T-helper 9 cell (primary cell): ENCODE data around the gene GP1BB.
A peak's percentile ranks its signal among the peaks of the same experiment; 100 is the strongest.
"Not testable (repeated sequence)": the region's sequence is repeated elsewhere in the genome, so short reads cannot be mapped to it uniquely, and the experiment has no call there.

Source experiments
- DNase-seq: peaks from one replicate; pipeline ENCODE4 v3.0.0-alpha.2; 2020

GP1BB gene

DNA sequence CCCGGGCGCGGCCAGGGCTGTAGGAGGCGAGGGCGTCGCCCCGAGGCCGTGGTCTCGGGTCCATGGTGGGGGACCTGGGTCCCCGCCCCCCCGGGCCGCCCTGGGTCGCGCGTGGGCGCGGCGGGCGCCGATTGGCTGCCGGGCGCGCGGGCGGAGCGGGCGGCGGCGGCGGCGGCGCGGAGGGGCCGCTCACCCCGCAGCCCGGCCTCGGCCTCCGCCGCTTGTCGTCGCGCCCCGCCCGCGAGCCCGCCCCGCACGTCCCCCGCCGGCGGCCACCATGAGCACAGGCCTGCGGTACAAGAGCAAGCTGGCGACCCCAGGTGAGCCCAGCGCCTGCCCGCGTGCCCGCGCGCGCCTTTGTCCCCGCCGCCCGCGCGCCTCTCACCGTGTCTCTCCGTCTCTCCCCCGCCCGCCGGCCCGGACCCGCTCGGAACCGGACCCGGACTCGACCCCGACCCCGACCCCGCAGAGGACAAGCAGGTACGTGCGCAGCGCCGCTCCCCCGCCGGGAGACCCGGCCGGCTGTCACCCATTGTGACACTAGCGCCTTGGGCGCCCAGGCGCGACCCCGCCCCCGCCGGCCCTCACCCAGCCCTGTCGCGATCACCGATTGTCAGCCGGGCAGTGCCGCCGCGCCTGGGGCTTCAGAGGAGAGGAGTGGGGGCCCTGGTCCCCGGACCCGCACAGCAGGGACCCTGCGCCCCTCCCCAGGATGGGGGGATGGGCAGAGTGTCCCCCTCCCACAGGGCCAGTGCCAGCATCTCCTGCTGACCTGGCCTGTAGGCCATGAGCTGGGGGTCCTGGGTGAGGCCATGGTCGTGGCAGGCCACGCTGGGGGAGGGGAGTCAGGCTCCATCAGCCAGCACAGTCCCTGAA is 8.8 kb upstream of the GP1BB start, which contains the start of gene SEPTIN5:
TSS of gene SEPTIN5 (plus strand) at position 192 of the 876 bp plus-strand sequence. CDS start at position 278, 86 bp downstream.
- DNase-seq = no peak

DNA sequence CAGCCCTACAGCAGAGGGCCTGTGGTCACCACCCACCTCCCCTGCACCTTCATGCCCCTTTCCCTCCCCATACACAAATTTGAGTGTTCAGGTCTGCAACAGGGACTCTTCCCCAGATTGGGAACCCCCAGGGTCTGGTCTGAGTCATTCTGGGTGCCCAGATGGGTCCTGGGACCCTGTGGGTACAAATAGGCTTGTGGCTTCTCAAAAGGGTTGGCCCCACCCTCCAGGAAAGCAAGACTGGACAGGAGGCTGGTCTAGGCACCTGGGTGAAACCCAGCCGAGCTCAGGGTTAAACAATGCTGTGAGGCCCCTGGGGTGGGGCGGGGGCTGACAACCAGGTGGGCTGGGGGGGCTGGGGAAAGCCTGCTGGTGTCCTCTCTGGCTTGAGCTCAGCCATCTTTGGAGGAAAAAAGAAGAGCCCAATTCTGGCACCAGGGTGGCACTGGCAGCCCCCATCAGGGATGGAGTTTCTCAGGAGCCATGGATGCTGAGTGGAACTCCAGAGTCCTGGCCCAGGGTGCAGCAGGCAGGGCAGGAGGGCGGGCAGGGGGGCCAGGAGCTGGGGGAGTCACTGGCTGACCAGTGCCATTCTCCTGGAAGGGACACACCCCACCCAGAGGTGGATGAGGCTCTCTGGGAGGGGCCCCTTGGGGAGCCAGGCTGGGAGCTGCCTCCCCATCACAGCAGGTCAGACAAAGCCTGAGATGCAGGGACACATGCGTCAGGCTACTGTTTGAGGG is 8.0 kb upstream of the GP1BB start:
- DNase-seq = no peak

DNA sequence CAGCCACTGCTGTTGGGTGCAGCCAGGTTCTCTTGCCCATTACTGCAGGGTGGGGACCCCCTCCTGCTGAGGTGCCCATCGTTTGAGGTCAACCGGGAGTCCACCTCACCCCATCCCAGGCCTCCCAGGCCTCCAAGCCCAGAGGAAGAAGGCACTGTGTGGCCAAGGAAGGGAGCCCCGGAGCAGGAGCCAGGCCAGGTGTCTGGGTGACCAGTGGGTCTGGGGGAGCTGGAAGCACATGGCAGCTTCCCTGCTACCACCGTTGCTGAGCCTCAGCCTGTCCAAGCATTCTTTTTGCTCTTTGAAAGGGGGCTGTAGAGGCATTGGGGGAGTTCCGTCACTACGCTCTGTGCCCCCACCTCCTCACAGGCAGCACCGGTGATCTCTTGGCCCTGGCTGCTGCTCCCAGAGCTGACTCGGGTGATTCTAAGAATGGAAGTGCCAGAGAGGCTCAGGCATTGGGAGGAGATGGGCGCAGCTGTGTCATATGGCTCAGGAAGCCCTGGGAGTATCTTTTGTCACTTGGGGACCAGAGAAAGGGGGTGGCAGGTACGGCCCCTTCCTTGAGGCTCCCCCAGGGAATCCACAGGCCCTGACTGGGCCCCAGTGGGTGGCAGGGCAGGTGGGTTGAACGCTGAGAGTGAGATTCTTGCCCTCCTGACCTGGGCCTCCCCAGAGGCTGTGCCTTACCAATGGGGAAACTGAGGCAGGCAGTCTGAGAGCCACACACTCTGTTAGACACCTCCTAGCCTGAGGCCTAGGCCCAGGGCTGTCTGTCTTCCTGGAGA is 7.1 kb upstream of the GP1BB start:
- no peak for DNase-seq

DNA sequence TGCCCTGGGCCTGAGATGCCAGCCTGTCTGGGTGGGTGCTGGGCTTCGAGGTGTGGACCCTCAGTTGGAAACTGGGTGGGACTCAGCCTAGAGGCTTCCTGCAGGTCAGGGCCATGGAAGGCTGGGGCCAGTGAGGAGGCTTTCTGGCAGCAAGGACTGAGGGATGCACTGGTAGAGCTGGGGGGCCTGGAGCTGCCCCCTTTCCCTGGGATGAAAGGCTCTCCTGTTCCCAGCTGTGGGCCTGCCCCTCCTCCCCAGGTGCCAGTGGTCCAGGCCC is 6.6 kb upstream of the GP1BB start:
- no peak for DNase-seq

DNA sequence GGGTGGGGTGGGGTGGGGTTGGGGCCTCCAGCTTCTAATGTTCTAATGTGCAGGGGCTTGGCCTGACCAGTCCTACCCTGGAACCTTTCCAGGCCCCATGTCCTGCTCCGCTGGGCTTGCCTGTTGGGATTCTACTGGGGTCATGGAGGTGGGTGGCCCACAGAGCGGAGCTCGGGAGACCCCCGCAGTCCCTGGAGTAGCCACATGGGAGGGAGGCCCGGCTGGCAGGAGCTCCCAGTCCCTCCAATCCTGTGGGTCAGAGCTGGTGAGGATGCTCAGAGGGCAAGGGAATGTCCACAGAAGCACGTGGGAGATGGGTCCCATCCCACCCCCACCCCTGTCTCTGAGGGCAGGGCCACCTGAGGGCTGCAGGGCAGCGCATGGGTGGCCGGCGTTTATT is 6.2 kb upstream of the GP1BB start:
- DNase-seq = no peak

DNA sequence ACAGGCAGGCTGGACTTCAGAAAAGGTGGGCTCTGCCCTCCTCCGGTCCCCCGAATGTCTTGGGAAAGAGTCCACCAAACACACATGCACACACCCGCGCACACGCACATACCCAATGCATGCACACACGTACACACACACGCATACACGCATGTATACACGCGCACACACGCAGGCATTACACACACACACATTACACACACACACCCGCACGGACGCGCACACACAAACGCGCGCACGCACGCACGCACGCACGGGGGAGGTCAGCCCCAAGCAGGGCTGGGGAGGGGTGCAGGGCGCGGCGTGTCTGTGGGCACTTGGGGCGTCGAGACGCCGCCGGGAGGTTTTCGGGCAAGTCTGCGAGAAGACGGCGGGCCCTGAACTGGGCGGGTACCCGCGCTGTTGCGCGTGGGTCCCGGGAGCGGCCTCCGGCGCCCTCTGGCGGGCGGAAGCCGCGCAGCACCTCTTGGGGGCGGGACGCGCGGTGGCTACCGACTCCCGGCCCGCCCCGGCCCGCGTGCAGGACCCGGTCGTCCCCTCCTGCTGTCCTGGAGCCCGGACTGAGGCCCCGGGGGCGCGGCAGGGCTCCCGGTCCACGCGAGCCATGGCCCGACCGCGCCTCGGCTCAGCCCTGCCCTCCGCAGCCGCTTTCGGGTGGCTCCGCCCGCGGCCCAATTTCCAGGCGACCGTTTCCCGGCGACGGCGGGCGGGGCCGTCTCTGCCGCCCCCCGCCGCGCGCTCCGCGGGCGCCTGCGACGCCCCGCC is 5.5 kb upstream of the GP1BB start:
- DNase-seq = peak; percentile 76

DNA sequence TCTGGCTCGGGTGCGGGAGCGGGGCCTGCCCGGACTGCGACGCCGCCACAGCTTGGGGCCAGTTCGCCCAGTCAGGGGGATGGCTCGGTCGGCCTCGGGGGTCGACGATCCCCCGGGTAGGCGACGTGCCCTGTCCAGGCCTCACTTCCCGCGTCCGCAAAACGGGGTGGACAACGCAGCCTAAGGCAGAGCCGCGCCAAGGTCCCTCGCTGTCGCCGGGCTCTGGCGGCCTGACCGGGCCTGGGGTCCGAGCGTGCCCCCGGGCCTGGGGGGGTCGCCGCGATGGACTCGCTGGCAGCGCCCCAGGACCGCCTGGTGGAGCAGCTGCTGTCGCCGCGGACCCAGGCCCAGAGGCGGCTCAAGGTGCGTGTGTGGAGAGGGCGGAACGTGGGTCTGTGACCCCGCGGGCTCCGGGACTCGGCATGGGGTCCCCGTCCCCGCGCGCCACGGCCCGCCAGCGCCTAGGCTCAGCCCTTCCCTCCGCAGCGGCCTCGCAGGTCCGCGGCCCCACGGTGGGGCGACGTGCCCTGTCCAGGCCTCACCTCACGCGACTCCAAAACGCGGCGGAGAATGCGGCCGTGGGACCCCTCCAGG is 4.8 kb upstream of the GP1BB start:
- DNase-seq = no peak

DNA sequence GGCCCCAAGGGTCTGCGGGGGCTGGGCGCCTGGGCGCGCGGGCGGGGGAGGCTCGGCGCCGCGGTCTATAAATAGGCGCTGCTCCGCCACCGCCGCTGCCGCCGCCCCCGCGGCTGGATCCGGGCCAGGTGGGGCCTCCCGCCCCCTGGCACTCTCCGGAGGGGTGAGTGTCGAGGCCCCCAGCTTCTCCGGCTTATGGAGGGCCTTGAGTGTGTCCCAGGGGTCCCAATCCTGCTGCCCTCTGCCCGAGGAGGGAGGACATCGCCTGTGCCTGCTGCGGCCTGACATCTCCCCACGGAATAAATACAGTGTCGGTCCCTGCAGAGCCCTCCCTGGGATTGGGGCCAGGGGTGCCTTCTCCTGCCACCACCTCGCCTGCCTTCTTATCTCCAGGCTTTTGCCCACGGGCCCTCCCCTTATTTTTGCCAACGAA is 4.3 kb upstream of the GP1BB start:
- no peak for DNase-seq

DNA sequence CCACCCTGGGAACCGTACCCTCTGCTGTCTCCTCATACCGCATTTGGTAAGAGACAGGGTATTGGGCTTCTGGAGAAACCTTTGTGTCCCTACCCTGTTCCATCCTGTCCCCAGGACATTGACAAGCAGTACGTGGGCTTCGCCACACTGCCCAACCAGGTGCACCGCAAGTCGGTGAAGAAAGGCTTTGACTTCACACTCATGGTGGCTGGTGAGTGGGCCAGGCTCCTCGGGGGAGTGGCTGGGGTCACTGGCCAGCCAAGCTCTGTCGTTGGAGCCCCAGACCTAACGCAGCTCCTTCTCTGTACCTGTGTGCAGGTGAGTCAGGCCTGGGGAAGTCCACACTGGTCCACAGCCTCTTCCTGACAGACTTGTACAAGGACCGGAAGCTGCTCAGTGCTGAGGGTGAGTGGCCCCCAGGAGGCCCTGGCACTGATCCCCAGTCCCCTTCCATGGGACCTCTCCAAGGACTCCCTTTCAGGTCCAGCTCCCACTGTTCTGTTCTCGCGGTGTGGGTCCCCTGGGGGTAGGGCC is 3.8 kb upstream of the GP1BB start:
- DNase-seq = no peak

DNA sequence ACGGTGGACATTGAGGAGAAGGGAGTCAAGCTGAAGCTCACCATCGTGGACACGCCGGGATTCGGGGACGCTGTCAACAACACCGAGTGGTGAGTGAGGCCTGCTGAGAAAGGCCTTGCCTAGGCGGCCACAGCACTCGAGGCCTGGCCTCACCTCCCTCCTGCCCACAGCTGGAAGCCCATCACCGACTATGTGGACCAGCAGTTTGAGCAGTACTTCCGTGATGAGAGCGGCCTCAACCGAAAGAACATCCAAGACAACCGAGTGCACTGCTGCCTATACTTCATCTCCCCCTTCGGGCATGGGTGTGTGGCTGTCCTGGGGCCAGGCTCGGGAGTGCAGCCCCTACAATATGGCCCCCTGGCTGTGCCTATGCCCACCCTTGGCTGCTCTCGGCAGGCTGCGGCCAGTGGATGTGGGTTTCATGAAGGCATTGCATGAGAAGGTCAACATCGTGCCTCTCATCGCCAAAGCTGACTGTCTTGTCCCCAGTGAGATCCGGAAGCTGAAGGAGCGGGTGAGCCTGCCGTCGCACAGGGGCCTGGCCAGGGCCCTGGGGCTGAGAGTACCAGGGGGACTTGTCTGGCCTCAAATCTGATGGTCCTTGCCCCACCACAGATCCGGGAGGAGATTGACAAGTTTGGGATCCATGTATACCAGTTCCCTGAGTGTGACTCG is 3.0 kb upstream of the GP1BB start:
- no peak for DNase-seq

DNA sequence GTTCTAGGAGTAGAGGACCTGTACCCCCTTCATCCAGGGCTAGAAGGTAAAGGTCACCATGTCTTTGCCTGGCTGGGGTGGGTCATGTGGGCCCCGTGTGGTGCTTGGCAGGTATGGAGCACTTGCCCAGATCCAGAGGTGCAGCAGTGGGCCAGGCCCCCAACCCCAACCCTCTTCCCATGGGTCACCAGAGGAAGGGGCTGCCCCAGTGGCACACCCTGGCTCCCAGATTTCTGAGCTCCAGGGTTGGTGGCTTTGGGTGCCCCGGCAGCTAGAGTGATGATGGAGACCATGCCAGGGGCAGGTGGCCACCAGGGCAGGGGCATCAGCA is 2.4 kb upstream of the GP1BB start:
- DNase-seq = no peak

DNA sequence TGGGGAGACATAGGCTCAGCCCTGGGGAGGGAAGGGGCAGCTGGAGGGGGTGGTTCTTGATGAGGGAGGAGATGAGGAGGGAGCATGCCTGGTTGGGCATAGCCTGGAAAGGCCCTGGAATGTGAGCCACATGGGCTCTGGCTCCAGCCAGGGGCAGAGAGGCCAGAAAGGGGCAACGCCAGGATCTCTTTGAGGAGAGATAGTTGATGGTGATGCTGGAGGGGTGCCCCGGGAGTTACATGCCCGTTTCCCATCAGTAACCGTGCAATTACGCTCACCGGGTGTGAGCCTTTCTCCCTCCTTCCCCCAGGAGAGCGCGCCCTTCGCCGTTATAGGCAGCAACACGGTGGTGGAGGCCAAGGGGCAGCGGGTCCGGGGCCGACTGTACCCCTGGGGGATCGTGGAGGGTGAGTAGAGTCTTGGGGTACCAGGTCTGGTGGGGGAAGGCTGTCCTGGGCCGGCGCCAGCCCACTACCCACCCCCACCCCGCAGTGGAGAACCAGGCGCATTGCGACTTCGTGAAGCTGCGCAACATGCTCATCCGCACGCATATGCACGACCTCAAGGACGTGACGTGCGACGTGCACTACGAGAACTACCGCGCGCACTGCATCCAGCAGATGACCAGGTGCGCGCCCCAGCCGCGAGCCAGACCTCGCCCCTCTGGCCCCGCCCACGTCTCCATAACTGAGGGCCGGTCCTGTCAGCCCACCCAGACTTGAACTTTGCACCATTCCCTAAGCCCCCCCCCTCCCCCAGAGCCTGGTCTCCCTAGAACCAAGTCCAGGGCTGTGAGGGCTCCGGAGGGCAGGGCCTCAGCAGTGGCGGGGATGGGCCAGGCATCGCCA is 1.8 kb upstream of the GP1BB start:
- DNase-seq = no peak

DNA sequence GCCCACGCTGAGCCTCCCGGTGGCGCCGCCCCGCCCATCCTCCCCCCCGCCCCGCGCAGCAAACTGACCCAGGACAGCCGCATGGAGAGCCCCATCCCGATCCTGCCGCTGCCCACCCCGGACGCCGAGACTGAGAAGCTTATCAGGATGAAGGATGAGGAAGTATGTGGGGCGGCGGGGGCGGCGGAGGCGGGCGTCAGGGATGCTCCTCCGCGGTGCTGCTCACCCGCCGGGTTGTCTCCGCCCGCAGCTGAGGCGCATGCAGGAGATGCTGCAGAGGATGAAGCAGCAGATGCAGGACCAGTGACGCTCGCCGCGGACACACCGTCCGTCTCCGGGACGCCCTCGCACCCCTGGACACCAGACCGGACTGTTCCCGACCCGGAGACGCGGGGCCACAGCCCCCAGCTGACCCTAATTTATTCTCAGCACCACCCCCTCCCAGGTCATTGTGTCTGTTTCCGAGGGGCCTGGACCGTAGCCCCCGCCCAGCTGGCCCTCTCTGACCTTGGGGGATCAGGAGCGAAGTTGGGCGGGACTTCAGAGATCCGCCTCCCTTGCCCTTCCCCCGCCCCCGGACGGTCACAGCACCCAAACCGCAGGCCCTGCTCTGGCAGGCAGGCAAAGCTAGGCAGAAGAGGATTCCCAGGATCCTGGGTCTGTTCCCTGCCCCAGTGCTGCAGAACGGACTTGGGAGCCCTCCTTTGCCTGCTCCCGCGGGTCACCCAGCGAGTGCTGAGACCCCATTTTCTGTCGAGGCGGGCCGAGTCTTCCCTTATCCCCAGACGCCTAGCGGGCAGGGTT is 959 bp upstream of the GP1BB start:
- DNase-seq = no peak

DNA sequence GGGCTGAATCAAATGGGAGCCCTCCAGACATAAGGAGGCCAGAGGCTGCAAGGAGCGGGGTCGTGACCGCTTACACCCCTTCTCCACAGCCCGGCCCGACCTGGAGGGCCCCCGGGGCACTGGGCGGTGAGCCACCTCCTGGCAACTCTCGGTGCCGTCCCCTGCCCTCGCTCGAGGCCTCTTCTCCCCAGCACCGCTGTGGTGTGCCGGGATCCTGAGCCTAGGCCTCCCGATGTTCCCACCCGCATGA is 432 bp upstream of the GP1BB start:
- DNase-seq = no peak

DNA sequence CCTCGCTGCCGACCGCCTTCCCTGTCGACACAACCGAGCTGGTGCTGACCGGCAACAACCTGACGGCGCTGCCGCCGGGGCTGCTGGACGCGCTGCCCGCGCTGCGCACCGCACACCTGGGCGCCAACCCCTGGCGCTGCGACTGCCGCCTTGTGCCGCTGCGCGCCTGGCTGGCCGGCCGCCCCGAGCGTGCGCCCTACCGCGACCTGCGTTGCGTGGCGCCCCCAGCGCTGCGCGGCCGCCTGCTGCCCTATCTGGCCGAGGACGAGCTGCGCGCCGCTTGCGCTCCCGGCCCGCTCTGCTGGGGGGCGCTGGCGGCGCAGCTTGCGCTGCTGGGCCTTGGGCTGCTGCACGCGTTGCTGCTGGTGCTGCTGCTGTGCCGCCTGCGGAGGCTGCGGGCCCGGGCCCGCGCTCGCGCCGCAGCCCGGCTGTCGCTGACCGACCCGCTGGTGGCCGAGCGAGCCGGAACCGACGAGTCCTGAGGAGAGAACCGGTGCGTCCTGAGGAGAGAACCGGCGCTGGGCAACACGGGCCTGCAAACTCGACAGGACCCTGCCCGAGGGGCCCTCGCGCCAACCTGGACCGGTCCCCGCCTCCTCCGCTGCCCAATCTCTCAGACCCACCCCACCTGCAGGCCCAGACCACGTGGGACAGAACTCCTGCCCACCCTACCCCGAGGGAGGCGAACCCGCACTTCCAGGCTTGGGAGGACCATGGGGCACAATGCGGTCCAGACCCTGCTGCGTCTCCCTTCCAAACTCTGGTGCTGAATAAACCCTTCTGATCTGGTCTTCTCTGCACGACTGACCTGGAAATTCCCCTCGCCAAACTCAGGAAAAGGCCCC is 866 bp downstream of the GP1BB start:
- DNase-seq = no peak

DNA sequence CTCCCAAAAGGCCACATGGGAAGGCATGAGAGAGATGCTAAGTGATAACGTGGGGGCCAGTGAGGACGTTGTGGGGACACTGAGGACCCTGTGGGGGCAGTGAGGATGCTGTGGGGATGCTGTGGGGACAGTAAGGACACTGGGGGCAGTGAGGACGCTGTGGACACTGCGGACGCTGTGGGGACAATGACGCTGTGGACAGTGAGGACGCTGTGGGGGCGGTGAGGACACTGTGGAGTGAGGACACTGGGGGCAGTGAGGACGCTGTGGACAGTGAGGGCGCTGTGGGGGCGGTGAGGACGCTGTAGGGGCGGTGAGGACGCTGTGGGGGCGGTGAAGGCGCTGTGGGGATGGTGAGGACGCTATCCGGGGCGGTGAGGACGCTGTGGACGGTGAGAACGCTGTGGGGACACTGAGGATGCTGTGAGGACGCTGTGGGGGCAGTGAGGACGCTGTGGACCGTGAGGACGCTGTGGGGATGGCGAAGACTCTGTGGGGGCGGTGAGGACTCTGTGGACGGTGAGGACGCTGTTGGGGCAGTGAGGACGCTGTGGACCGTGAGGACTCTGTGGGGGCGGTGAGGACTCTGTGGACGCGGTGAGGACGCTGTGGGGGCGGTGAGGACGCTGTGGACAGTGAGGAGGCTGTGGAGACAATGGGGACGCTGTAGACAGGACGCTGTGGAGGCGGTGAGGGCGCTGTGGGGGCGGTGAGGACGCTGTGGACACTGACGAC is 1.8 kb downstream of the GP1BB start:
- DNase-seq = no peak

DNA sequence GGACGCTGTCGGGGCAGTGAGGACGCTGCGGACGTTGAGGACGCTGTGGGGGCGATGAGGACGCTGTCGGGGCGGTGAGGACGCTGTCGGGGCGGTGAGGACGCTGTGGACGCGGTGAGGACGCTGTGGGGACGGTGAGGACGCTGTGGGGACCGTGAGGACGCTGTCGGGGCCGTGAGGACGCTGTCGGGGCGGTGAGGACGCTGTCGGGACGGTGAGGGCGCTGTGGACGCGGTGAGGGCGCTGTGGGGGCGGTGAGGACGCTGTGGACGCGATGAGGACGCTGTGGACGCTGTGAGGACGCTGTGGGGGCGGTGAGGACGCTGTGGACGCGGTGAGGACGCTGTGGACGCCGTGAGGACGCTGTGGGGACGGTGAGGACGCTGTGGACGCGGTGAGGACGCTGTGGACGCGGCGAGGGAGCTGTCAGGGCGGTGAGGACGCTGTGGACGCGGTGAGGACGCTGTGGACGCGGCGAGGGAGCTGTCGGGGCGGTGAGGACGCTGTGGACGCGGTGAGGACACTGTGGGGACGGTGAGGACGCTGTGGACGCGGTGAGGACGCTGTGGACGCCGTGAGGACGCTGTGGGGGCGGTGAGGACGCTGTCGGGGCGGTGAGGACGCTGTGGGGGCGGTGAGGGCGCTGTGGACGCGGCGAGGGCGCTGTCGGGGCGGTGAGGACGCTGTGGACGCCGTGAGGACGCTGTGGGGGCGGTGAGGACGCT is 2.9 kb downstream of the GP1BB start:
- not testable (repeated sequence) for DNase-seq
